Left ventricle myocardium inferior (tissue), 1 donor: Measurements from ENCODE around the gene NLGN3. TPM values are rescaled to one million over a fixed set of nuclear protein-coding genes. Genes with fewer than 3 reads are reported as not detected.
A peak's percentile ranks its signal among the peaks of the same experiment; 100 is the strongest.

Experiments
- DNase-seq: peaks from one replicate; pipeline ENCODE4 v3.0.0-alpha.2; 2020
- H3K27ac ChIP-seq: fragments of 200-600 bp; replicated peaks from 2 replicates; pipeline ENCODE4 v1.8.0; 2021
- H3K27me3 ChIP-seq: fragments of 200-600 bp; 2 replicates; pipeline ENCODE4 v1.8.0; 2021; ENCODE audit warnings: low read depth
- H3K36me3 ChIP-seq: fragments of 200-600 bp; 2 replicates; pipeline ENCODE4 v1.8.0; 2021
- H3K4me1 ChIP-seq: fragments of 200-600 bp; 2 replicates; pipeline ENCODE4 v1.8.0; 2021
- H3K4me3 ChIP-seq: fragments of 200-600 bp; 2 replicates; pipeline ENCODE4 v1.8.0; 2021; ENCODE audit warnings: mild to moderate bottlenecking, moderate library complexity
- H3K9me3 ChIP-seq: fragments of 200-600 bp; replicated peaks from 2 replicates; pipeline ENCODE4 v1.8.0; 2021
- CTCF ChIP-seq: fragments of 200-600 bp; IDR thresholded peaks from 2 replicates; pipeline ENCODE4 v1.8.0; 2021; ENCODE audit warnings: antibody characterized with exemption, mild to moderate bottlenecking, borderline replicate concordance
- intact Hi-C: fragments of 100-400 bp; cut with micrococcal nuclease; formaldehyde crosslinking; loops from one replicate; pipeline ENCODE4 v1.11.0; 2022
- total RNA-seq: library from RNA; stranded (reverse); fragmentation: NEBNext Ultra II Directional; extraction: Animal tissue kit (Norgen Biotek cat#: 25700); gene quantifications from one replicate; pipeline ENCODE4 v1.2.1, GENCODE V29; 2021
- donor health status: DM: no; HTN: yes; CAD: no; lungs with severe emphysema.

NLGN3 gene
- total RNA-seq, 1 donor from 2014 or later = 0.41 TPM

- H3K4me1 ChIP-seq = peaks cover 7% of the 10 kb centered on the region
- no peaks in the 10 kb centered on the region for H3K27me3 ChIP-seq
- H3K36me3 ChIP-seq = no peaks in the 10 kb centered on the region
- peak overlapping the region; percentile 48 for H3K27ac ChIP-seq
- DNase-seq = no peak
- no peak for TF ChIP-seq CTCF
- intact Hi-C loops = no loop called here
- H3K4me3 ChIP-seq = peak overlapping the region; percentile 23
- H3K9me3 ChIP-seq = no peaks in the 10 kb centered on the region
Observed at GRCh38 chrX:71103110-71103983, 41.3 kb upstream of the NLGN3 start.

GRCh38 chrX:71105628-71106027, 39.0 kb upstream of the NLGN3 start:
- no peaks in the 10 kb centered on the region for H3K9me3 ChIP-seq
- DNase-seq = no peak
- intact Hi-C loops = no loop called here
- peaks cover 7% of the 10 kb centered on the region for H3K4me1 ChIP-seq
- H3K27me3 ChIP-seq = no peaks in the 10 kb centered on the region
- H3K27ac ChIP-seq = no peak overlapping the region
- TF ChIP-seq CTCF = no peak
- no peaks in the 10 kb centered on the region for H3K36me3 ChIP-seq
- no peak overlapping the region for H3K4me3 ChIP-seq

GRCh38 chrX:71106427-71106826, 38.2 kb upstream of the NLGN3 start, which contains the start of gene CXorf65:
Gene CXorf65 (minus strand): TSS chrX:71106740. CDS start chrX:71106556, 184 bp downstream.
- intact Hi-C loops = no loop called here
- no peaks in the 10 kb centered on the region for H3K9me3 ChIP-seq
- no peak for DNase-seq
- TF ChIP-seq CTCF = no peak
- H3K4me3 ChIP-seq = no peak within 1 kb of the TSS
- H3K36me3 ChIP-seq = no peaks in the 10 kb centered on the region
- H3K27me3 ChIP-seq = no peaks in the 10 kb centered on the region
- no peak within 1 kb of the TSS for H3K27ac ChIP-seq
- H3K4me1 ChIP-seq = peaks cover 7% of the 10 kb centered on the region

GRCh38 chrX:71107245-71107644, 37.4 kb upstream of the NLGN3 start:
- H3K36me3 ChIP-seq = no peaks in the 10 kb centered on the region
- intact Hi-C loops = no loop called here
- TF ChIP-seq CTCF = no peak
- H3K4me1 ChIP-seq = peaks cover 7% of the 10 kb centered on the region
- DNase-seq = no peak
- H3K27me3 ChIP-seq = no peaks in the 10 kb centered on the region
- no peak overlapping the region for H3K27ac ChIP-seq
- H3K4me3 ChIP-seq = no peak overlapping the region
- no peaks in the 10 kb centered on the region for H3K9me3 ChIP-seq

- no peak overlapping the region for H3K4me3 ChIP-seq
- H3K36me3 ChIP-seq = no peaks in the 10 kb centered on the region
- no peak for TF ChIP-seq CTCF
- intact Hi-C loops = no loop called here
- no peak overlapping the region for H3K27ac ChIP-seq
- peaks cover 7% of the 10 kb centered on the region for H3K4me1 ChIP-seq
- no peaks in the 10 kb centered on the region for H3K9me3 ChIP-seq
- no peak for DNase-seq
- H3K27me3 ChIP-seq = no peaks in the 10 kb centered on the region
Observed at GRCh38 chrX:71107762-71108360, 36.8 kb upstream of the NLGN3 start.
